Lower leg skin (tissue), 3 donors: ENCODE measurements around the gene TNFRSF11A.

Experiments
- POLR2A ChIP-seq, 2 donors: fragments of 450-650 bp; IDR thresholded peaks; one replicate each; pipeline ENCODE4 v1.6.1; 2016 to 2017; ENCODE audit warnings: antibody characterized with exemption in 2 of 2, mild to moderate bottlenecking in 1 of 2, moderate library complexity in 1 of 2
- TF ChIP-seq, protein P1 (sequence below), 3 donors: fragments of 450-650 bp; IDR thresholded peaks; one replicate each; pipeline ENCODE4 v1.5.1; 2016; ENCODE audit warnings: antibody characterized with exemption in 3 of 3, mild to moderate bottlenecking in 3 of 3, moderate library complexity in 2 of 3

DNA sequence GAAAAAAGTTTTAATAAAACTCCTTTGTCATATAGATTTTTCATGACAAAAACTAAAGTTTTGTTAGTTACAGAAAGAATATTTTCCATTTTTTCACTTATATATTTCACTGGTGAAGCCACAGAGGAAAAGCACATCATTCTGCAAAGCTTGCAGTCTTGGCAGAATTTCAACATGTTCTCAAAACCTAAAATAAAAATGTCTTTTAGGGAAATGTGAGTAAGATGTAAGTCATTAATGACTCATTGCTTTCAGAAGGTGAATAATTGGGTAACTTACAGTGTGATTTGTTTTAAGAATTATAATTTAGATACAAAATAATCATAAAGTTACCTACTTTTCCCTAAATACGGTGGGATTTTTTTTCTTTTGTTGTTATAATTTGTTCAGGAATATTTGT is 43.4 kb upstream of the TNFRSF11A start:
- TF ChIP-seq, protein P1, sequence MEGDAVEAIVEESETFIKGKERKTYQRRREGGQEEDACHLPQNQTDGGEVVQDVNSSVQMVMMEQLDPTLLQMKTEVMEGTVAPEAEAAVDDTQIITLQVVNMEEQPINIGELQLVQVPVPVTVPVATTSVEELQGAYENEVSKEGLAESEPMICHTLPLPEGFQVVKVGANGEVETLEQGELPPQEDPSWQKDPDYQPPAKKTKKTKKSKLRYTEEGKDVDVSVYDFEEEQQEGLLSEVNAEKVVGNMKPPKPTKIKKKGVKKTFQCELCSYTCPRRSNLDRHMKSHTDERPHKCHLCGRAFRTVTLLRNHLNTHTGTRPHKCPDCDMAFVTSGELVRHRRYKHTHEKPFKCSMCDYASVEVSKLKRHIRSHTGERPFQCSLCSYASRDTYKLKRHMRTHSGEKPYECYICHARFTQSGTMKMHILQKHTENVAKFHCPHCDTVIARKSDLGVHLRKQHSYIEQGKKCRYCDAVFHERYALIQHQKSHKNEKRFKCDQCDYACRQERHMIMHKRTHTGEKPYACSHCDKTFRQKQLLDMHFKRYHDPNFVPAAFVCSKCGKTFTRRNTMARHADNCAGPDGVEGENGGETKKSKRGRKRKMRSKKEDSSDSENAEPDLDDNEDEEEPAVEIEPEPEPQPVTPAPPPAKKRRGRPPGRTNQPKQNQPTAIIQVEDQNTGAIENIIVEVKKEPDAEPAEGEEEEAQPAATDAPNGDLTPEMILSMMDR (IDR thresholded peaks at IDR 0.05): no peak
- no peak for TF ChIP-seq POLR2A (IDR thresholded peaks at IDR 0.05)
